RPMI8226 (cell line): ENCODE results near the gene NR4A3.
A peak's percentile ranks its signal among the peaks of the same experiment; 100 is the strongest.

Experiments
- DNase-seq: peaks from one replicate; pipeline ENCODE4 v3.0.0-alpha.2; 2015

NR4A3 gene

GRCh38 chr9:99889120-99889519 is 67.4 kb downstream of the NR4A3 start:
- DNase-seq = no peak

GRCh38 chr9:99894826-99895225 is 73.1 kb downstream of the NR4A3 start:
- no peak for DNase-seq

GRCh38 chr9:99895510-99895909 is 73.8 kb downstream of the NR4A3 start:
- no peak for DNase-seq

- DNase-seq = no peak
Measured at GRCh38 chr9:99896119-99896518, 74.4 kb downstream of the NR4A3 start.

GRCh38 chr9:99903393-99903792 is 81.7 kb downstream of the NR4A3 start:
- DNase-seq = no peak

- peak; percentile 18 for DNase-seq
Measured at GRCh38 chr9:99905833-99906402, 84.2 kb downstream of the NR4A3 start.

GRCh38 chr9:99906403-99907207 is 84.9 kb downstream of the NR4A3 start, which contains the start of gene STX17:
TSS of gene STX17 (plus strand) at chr9:99906654. CDS start at chr9:99915240, 8,586 bp downstream.
- peak; percentile 78 for DNase-seq

- DNase-seq = no peak
Measured at GRCh38 chr9:99907208-99907532, 85.5 kb downstream of the NR4A3 start.

- no peak for DNase-seq
Measured at GRCh38 chr9:99911600-99911999, 89.9 kb downstream of the NR4A3 start.
